HG02981 (cell line): Measurements from ENCODE around the gene PLVAP.
A peak's percentile ranks its signal among the peaks of the same experiment; 100 is the strongest.

Experiments
- ATAC-seq: cut with Tn5 transposase; IDR thresholded peaks from one replicate; pipeline ENCODE4 v1.9.1; 2021; ENCODE audit warnings: mild to moderate bottlenecking, moderate library complexity; ENCODE audit not compliant: unreplicated experiment

The PLVAP gene

DNA sequence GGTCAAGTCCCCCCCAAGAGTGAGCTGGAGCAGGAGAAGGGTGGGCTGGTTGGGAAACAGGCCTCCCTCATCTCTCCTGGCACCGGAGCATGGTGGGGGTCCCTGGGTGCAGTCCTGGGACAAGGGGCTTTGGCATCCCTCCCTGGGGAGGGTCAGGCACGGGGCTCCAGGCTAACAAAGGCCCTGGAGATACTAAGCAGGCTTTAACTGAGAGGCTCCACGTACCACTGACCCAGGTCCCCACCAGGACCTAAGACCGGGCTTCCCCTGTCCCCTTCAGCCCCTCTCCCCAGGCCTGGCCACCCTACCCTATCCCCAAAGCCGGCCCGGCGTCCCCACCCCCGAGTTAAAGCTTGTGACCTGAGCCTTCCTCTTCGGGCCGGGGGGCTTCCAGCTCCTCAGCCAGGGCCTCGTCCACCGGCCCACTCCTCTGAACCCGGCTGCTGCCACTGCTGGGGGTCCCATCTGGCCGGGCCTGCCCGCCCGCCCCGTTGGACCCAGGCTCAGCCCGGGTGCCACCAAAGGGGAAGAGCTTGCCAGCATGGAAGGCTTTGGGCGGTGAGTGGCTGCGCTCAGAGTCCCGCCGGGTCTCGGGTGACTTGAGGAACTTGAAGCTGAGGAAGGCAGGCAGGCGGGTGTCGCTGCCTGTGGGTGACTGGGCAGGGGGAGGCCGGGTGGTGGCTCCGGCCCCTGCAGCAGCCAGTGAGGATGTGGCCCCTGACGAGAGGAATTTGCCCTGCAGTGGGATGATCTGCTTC lies 52.6 kb downstream of the PLVAP start:
- ATAC-seq = no peak

DNA sequence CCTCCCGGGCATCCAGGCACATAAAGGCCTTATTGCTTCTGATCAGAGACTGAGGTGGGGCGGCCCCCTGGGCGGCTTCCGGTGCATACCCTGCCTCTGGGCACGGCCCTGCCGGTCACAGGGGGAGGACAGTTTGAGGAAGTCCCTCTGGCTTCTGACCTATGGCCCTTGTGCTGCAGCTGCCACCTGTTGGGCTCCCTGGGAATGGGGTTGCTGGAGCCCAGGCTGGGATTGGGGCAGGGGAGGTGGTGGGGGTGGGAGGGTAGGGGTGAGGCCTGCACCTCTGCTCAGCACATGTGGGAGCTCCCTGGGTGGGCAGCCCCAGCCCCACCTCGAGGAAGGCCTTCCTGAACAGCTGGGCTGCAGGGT lies 53.2 kb downstream of the PLVAP start:
- ATAC-seq = no peak

DNA sequence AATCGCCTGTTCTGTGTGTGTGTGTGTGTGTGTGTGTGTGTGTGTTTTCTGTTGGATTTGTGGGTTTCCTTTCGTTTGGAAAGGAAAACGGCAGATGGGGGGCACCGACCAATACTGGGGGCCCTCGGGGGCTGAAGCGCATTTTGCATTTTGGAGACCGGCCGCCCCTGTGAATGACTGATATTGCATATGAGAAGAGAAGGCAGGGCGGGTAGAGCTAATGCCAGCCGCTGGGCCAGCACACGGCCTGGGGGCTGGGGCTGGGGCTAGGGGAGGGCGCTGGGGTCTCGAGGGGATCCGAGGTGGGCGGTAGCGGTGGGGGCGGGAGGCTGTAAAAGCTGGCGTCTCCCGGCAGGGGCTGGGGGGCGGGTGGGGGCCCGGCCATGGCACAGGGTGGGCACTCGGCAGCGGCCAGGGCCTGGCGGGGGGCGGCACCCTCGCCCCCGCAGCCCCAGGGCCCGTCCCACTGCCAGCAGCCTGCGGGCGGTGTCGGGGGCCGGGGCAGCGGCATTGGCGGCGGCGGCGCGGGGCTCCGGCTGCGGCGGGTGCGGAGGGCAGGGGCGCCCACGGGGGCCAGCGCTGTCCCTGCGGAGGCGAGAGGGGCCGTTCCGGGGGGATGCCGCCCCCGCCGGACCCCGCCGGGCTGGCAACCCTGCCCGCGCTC lies 53.7 kb downstream of the PLVAP start:
- no peak for ATAC-seq

DNA sequence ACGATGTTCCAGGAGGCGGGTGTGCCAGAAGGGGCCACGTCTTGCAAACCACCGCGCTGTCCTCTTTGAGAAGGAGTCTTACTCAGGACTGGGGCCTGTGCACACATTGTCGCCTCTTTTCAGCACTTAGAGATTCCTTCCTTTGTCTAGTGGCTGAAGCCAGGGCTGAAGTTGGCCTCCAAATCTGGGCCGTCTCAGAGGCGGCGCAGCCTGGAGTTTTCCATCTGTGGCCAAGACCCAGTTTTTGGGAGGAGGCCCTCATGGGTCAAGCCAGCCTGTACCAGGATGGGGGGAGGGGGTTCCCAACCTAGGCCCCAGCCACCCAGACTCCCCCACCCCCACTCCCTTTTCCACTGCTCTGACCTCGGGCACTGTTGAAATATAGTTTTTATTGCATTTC lies 54.3 kb downstream of the PLVAP start:
- no peak for ATAC-seq

DNA sequence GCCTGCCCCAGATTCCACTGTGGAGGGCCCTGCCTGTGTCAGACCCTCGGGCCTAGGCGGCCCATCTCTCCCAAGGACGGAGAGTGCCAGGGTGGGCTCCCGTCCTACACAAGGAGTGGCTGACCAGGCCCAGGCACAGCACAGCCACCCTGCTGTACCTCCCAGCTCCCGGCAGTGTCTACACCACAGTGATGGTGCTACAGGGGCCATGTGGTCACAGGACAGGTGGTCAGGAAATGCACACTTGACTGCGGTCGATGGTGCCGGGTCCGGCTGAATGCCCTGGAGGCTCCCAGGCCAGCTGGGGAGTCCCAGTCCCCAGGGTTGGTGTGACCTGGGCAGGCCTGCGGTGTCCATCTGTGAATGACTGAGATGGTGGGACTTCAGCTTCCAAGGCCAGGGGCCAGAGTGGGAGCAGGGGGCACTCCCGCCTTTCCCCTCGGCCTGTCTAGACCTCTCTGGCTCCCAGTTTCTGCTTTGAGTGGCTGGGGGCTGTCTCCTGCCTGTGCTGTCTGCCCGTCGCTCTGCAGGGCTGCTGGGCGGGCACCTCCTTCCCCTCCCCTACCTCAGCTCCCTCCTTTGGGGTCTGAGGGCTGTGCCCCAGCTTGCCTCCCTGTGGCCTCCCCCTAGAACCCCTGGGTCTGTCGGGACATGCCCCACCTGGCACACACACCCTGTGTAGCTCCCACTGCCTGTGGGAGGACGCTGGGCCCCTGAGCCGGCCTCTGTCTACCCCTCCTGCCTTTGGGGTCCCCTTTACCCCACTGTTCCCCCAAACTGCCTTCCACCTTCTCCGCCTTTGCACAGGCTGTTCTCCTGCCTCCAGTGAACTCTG lies 55.3 kb downstream of the PLVAP start:
- ATAC-seq = no peak

DNA sequence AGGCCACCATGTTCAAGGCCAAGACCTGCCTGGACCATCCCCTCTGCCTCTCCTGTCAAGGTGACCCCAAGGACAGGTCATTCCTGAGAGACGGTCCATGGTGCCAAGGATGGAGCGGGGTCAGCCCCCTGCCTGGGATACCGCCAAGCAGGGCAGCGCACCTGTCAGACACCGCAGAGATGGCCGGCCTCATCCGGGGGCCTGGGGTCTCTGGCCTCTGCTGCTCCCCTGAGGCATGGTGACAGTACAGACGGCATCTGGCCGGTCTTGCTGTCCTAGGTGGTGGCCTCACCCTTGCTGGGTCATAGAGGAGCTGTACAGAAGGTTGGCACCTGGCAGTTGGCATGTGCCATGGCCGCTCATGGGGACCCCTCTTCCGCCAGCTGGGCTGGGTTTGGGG lies 56.7 kb downstream of the PLVAP start:
- no peak for ATAC-seq

DNA sequence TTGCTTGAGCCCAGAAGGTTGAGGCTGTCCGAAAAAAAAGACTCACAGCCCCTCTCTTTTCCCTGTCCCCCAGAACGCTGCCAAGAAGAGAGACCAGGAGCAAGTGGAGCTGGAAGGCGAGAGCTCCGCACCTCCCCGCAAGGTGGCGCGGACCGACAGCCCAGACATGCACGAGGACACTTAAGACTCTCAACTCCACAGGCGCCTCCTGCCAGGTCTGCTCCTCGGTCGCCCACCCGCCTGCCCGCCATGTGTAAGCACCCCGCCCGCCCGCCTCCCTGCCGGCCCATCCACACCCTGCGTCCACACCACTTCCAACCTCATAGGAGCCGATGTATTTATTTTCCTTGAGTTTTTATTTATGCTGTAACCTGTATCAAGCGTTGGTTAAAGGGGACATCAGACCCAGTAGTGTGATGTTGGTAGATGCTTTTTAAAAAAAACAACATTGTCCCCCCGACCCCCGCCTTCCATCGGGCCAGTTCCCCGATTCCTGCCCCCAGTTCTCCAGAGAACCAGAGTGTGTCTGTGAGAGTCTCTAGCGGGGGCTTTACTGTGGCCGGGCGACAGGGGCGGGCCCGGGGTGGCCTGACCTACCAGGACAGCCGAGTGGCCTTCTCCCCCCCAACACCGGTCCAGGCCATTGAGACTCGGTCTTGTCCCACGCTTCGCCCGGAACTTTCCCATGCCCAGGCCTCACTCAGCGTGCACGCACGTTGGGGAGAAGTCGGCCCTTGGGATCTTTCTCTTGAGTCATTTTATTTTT lies 57.5 kb downstream of the PLVAP start:
- ATAC-seq = no peak

DNA sequence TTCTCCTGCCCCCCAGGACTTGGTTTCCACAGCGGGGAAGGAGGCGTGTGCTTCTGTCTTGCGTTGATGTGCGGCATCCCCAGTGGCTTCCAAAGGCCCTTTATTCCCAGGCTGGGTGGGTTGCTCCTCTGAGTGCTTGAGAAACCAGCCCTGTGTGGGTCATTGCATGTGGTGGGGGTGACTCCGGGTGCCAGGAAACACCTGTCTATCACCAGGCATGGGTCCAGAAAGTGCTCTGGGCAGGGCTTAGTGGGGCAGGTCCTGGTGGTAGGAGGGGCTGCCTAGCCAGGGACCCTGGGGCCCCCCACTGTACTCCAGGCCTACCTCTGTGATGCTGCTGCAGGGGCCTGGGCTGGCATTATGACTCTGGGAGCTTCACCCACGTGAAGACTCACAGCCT lies 58.2 kb downstream of the PLVAP start:
- ATAC-seq = no peak

DNA sequence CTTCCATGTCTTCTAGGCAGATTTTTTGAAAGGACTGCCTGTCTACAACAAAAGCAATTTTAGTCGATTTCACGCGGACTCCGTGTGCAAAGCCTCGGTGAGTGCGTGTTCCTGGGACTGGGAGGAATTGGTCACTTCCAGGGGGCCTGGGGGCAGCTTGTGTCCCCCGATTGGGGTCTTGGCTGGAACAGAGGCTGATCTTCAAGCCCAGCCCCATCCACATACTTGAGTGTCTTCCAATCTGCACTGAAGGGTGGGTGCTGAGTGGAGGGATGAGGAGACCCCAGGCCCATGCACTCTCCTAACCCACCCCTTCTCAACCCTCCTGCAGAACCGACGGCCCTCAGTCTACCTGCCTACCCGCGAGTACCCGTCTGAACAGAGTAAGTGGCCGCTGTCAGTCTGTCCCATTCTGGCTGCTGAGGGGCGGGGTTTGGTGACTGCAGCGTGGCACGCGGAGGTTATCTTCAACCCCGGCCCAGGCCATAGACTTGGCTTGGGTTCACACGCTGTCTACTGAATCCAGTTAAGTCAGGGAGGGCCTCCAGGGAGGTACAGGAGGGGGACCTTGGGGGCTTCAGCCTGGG lies 63.0 kb downstream of the PLVAP start:
- ATAC-seq = no peak

DNA sequence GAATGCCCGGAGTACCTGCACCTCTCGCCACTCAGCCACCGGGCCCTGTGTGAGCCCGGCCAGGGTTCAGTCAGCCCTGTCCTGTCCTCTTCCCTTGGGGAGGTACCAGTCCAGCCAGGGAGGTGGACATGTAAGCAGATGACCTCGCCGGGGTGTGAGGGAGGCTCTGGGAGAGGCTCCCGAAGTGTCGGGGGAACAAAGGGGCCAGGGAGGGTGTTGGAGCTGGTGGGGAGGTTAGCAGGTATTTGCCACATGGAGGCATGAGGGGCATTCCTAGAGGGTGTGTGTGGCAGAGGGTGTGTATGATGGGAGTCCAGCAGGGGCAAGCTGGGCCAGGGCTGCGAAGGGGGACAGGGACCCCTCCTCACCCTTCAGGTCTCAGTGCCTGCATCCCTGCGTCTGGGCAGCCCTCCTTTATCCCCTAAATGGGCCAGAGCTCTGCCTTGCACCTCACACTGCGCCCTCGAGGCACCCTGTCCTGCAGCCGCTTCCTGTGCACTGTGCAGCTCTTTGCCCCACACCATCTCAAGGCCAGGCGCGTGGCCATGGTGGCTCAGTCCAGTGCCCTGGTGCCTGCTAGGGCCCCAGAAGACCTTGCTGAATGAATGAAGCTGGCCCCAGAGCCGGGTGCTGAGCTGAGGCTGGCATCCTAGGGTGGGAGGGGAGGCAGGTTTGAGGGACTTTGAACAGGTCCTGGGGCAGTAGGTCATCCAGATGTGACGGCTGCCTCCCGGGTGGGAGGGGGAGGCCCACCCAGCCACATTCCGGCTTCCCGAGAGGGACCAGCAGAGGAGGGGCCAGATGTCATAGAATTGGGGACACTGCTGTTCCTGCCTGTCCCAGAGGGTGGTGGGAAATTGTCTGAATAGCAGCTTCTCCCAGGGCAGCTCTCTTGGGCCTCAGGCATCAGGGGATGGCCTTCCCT lies 64.7 kb downstream of the PLVAP start:
- ATAC-seq = no peak

DNA sequence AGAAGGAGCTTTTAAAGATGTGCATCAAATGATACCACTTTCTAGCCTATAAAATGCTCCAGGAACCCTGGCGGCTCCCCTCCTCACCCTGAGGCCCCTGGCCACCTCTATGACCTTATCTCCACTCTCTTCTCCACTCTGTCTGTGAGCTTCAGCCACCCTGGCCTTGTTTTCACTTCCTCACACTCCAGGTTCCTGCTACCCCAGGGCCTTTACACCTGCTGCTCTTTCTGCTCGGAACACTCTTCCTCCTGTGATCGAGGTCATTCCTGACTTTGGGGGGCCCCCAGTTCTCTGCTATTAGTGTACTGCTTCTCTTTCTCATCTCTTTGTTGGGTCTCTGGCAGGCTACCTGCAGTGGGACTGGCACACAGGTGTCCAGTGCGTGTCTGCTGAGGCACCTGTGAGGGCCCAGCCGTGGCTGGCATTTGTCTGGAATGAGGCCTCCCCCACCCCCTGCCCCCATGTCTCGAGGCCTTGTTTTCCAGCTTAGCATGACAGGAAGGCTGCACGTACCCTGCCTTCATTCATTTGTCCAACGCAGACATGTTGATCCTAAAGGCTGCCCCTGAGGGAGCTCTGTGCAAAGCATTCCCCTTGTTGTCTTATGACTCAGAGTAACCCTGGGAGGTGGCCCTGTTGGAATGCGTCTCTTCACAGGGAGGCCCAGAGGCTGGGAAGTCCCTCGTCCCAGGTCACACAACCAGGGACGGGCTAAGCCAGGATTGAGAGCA lies 65.5 kb downstream of the PLVAP start:
- ATAC-seq = no peak

DNA sequence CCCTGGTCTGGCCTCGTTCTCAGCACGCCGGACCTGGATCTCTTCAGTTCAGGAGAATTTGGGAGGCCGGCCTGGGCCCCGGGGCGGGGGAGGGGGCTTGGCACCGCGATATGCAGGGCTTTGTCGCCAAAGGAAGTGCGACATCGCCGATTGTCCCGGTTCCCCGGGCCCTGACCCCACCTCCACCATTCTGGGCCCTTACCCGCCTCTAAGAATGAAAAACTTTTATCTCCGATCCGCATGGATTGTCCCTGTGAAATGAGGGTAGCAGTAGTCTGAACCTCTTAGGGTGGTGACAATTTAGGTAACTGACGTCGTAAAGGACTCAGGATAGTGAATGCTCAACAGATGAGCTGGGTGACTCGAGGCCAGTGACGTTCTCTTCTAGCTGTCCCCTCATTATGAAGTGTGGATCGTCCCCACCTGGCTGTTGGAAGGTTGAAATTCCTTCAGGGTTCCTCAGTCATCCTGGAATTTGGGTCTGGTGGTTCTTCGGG lies 67.1 kb downstream of the PLVAP start:
- no peak for ATAC-seq

DNA sequence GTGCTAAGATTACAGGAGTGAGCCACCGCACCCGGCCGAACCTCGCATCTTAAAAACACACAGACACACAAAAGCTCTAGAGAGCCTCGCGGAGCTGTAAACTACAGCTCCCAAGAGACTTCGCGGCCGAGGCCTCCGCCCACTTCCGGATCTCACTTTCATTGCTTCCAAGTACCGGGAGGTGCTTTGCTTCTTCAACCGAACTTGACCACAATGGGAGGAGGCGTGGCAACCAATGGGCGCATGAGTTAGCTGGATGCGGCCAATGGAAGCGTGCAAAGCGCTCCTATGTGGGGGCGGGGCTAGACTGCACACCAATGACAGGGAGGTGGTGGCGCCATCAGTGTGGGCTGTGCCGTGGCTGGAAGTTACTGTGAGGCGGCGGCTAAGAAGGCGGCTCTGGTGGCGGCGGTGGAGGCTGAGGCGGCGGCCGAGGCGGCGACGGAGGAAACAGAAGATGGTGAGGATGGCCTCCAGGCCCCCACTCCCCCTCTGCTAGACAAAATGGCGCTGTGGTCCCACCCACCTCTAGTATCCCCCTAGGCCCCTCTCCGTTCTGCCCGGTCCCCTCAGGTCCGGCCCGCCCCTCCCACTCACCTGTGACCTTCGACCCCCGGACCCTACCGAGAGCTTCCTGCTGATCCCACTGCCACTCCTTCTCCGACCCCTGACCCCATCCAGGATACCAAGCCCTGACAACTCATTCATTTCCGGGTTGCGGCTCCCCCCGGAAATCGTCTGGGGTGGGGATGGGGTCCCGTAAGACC lies 67.8 kb downstream of the PLVAP start, which contains the start of gene DDA1:
DDA1 (plus strand) TSS at position 366 of the 767 bp plus-strand sequence; CDS start at position 458, 92 bp downstream.
- ATAC-seq = peak; percentile 53

DNA sequence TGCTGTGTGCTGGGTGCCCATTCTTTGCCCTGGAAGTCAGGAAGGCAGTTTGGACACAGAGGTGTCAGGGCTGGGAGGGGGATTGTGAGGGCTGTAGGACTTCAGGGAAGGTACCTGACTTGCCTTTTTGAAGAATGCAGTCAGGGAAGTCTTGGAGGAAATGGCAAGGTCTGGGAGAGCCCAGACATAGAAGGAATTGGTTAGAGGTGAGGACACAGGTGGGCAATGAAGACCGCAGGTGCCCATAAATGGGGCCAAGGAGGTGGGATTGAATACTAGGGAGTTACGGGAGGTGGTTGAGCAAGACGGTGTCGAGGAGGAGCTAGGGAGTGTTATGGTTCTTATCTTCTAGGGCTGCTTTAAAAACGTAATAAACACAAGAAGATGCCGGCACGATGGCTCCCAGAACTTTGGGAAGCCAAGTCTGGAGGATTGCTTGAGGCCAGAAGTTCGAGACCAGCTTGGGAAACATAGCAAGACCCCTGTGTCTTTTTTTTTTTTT lies 69.2 kb downstream of the PLVAP start:
- no peak for ATAC-seq

DNA sequence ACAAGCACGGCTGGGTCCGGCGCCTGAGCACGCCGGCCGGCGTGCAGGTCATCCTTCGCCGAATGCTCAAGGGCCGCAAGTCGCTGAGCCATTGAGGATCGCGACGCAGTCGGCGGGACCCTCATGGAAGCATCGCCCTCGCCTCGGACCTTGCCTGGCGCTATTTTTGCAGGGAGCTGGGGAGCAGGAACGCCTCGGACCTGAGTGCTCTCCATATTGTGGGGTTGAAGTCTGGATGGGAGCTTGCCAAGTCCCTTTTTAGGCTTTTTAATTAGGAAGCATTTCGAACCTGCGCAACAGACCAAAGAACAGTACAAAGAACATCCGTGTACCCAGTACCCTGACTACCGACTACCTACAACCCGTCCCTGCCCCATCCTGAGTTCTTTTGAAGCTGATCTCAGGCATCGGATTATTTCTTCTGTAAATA lies 70.8 kb downstream of the PLVAP start:
- no peak for ATAC-seq

DNA sequence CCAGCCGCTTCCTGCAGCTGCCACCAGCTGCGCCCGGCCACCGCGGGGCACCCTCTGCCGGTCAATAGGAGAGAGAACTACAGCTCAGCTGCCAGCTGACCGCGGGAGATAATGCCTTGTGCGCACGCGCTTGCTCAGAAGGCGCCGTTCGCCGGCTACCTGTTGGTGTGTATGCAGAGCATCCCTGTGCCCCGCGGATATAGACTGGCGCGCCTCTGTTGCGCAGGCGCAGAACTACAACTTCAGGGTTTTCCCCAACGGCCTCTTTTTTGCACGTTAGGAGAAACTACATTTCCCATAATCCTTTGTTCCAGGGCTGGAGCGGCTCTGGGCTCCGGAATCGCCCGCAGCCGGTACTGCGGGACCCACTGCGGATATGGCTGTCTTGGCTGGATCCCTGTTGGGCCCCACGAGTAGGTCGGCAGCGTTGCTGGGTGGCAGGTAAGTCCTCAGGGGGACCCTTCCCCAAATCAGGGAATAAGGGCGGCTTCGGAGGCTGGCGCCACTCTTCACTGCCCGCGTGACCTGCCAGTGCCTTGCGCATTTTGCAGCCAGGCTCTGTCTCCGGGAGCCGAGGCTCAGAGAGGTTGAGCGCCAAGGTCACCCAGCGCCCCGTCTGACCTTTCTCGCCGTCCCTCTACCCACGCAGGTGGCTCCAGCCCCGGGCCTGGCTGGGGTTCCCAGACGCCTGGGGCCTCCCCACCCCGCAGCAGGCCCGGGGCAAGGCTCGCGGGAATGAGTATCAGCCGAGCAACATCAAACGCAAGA lies 71.4 kb downstream of the PLVAP start, which contains the start of gene MRPL34:
MRPL34 (plus strand) TSS at position 356 of the 768 bp plus-strand sequence; CDS start at position 377, 21 bp downstream.
- ATAC-seq = peak; percentile 70

DNA sequence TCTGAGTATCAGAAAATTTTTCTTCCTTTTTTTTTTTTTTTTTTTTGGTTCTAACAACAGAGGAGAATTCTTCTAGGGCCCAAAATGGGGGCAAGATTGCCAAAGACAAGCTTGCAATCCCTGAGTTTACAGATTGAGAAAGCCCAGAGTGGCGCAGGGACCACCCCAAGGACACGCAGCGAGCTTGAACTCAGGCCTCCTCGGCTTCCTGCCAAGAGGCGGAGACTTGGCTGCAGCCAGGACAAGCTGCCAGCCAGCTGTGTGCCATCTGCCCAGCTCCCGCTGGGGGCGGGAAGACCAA lies 72.0 kb downstream of the PLVAP start:
- ATAC-seq = no peak
